ENCODE results near the gene TPM1.

DNA sequence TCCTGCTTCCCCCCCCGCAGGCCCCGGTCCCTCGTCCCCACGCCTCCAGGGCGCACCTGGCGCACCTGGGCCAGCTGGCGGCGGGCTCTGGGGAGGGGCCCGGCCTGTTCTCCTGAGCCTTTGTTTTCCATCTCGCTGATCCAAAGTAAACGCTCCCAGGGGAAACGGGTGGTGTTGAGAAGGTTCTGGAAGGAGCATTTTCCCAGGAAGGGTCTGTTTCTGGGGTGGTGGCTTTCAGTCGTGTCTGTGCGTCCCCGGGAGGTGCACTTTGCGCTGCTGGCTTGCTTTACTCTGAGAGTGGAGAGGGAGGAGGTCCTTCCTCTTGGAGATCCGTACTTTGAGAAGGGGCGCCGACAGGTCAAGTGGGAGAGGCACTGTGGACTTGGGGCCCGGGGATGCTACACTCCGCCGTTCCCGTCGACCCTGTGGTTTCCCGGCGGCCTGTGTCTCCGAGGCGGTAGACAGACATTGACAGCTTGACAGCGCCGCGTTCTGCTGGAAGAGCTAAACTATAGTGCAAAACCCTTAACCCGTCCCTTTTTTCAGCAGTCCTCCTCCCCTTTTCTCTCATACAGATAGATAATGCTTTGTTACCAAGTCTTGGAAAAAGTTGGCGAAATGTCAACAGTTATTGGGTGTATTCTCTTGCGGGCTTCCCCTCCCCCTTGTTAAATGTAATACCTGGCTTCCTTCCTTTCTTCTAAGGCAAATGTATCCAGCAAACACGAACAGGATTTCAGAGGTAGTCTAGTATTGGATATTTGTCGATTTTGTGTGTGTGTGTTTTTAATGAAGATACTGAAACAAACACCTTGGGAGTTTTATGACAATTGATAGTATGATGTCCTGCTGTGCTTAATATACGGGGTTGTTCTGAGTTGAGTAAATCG, 6.5 kb downstream of the TPM1 start:
- TF ChIP-seq, protein P1, sequence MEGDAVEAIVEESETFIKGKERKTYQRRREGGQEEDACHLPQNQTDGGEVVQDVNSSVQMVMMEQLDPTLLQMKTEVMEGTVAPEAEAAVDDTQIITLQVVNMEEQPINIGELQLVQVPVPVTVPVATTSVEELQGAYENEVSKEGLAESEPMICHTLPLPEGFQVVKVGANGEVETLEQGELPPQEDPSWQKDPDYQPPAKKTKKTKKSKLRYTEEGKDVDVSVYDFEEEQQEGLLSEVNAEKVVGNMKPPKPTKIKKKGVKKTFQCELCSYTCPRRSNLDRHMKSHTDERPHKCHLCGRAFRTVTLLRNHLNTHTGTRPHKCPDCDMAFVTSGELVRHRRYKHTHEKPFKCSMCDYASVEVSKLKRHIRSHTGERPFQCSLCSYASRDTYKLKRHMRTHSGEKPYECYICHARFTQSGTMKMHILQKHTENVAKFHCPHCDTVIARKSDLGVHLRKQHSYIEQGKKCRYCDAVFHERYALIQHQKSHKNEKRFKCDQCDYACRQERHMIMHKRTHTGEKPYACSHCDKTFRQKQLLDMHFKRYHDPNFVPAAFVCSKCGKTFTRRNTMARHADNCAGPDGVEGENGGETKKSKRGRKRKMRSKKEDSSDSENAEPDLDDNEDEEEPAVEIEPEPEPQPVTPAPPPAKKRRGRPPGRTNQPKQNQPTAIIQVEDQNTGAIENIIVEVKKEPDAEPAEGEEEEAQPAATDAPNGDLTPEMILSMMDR (IDR thresholded peaks at IDR 0.05 in 4 of 5, conservative IDR thresholded peaks at IDR 0.05 in 1 of 5) = no peak
- no peak for TF ChIP-seq POLR2A (IDR thresholded peaks at IDR 0.05)

All from gastrocnemius medialis (tissue), 4 donors.